ENCODE data around the gene ETV6.
A peak's percentile ranks its signal among the peaks of the same experiment; 100 is the strongest.

The ETV6 gene

GRCh38 chr12:11769723-11770514 is 120.4 kb downstream of the ETV6 start:
- H3K27ac ChIP-seq: no peak overlapping the region
- TF ChIP-seq, protein P1, sequence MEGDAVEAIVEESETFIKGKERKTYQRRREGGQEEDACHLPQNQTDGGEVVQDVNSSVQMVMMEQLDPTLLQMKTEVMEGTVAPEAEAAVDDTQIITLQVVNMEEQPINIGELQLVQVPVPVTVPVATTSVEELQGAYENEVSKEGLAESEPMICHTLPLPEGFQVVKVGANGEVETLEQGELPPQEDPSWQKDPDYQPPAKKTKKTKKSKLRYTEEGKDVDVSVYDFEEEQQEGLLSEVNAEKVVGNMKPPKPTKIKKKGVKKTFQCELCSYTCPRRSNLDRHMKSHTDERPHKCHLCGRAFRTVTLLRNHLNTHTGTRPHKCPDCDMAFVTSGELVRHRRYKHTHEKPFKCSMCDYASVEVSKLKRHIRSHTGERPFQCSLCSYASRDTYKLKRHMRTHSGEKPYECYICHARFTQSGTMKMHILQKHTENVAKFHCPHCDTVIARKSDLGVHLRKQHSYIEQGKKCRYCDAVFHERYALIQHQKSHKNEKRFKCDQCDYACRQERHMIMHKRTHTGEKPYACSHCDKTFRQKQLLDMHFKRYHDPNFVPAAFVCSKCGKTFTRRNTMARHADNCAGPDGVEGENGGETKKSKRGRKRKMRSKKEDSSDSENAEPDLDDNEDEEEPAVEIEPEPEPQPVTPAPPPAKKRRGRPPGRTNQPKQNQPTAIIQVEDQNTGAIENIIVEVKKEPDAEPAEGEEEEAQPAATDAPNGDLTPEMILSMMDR (conservative IDR thresholded peaks at IDR 0.05): no peak

DNA sequence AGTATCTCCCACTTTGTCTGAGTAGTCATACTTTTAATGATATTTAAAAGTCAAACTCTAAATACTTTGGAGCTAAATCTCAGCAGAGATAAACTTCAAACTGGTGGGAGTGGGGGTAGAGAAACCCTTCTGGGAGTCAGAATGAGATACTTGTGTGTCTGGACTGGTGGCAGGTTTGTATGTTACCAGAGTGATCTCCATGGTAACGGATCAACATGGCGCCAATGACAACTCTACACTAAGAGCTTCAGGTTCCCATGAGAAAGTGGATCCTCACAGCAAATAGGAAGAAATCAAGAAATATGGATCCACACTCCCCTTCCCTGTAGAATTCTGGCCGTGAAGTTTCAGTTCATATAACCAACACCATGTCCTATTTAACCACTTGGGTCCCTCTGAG is 121.9 kb downstream of the ETV6 start:
- TF ChIP-seq, protein P1 (conservative IDR thresholded peaks at IDR 0.05): no peak
- H3K27ac ChIP-seq: no peak overlapping the region

DNA sequence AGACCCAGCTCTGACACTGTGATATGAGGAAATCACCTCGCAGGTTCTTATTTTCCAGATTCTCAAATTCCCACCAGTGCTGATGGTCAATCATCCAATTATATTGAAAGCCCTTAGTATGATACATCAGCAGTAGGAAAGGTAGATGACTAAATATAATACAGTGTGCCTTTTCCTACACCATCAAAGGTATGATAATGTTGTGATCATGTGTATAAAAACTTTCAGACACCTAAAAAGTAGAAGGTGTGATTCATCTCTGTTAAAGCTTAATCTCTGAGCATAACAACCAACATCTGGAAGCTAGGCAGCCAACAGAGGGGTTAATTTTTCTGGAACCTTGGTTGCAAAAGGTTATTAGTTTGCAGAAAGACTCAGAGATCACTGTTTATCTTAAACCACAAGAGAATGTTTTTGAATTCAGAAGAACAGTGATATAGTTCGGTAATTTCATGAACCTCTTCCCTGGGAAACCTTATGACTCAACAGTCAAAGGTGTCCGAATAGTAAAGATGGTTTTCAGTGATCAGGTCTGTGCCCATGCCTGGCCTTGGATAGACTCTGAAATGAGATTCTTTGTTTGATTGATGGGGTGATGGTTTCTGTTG is 122.5 kb downstream of the ETV6 start:
- TF ChIP-seq, protein P1 (conservative IDR thresholded peaks at IDR 0.05): no peak
- no peak overlapping the region for H3K27ac ChIP-seq

DNA sequence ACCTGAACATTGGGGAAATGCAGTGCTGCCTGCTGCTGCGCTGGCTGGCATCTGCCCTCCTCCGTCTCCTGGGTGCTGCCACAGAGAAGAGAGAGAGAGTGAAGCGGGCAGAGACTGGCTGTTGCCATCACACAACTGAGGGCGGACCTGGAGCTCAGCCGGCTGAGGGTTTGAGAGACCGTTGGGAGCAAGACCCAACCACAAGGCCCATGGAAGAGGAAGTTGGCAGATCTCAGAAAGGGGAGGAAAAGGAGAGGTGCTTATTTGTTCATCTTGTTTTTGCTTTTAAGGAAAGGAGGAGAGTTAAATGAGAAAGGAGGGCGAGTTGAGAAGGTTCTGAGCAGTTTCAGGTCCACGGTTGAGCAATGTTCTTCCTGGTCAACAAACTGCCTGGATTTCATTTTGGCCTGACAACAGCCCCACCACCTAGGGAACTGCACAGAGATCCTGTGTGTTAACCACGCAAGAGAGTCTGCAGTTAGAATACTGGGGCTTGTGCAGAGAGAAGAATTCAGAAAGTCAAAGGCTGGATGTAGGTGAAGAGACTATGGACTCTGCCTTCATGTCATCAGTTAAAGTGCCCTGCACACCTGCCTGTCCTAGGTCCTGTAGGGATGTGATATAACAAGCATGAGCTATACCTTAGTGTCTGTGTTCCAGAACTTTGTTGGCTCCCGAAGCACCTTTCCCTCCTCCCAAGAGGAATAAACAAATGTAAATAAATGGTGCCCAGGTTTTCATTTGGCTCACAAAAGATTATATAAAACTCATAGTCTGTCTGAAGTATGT is 124.6 kb downstream of the ETV6 start:
- TF ChIP-seq, protein P1 (conservative IDR thresholded peaks at IDR 0.05): no peak
- H3K27ac ChIP-seq: peak overlapping the region; percentile 19; the same call in 1 of the 2 replicates

DNA sequence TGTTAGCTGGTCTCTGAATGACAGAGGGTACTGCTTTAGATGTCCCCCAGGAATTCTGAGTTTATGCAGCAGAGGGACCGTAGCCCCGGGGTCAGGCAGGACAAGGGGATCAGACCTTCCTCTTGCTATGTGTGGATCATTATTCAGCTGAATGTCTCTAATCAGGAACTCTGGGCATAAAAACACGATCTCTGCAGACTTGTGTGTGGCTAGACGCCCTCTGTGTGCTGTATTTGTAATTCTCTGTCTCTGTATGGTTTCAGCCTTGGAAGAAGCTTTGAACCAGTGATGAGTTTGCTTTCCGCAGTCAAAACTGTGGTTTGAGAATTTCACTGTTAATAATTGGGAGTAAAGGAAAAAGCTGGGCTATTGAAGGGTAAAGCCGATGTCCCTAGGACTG is 125.3 kb downstream of the ETV6 start:
- H3K27ac ChIP-seq: peak overlapping the region; percentile 19; the same call in 1 of the 2 replicates
- TF ChIP-seq, protein P1 (conservative IDR thresholded peaks at IDR 0.05): no peak

DNA sequence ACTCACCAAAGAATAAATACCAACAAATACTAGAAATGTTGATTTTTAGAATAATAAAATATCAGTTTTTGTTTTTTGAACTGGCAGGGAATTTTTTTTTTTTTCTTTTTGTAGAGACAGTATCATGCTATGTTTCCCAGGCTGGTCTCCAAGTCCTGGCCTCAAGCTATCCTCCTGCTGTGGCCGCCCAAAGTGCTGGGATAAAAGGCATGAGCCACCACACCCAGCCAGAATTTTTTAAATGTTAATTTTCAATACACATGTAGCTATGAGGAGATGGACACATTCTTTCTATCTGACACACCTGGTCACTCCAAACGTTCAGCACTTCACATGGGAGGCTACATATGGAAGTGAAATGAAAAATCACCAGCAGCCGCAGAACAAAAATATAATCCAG is 126.8 kb downstream of the ETV6 start:
- TF ChIP-seq, protein P1 (conservative IDR thresholded peaks at IDR 0.05): no peak
- H3K27ac ChIP-seq: no peak overlapping the region

GRCh38 chr12:11777451-11777850 is 128.0 kb downstream of the ETV6 start:
- H3K27ac ChIP-seq: no peak overlapping the region
- TF ChIP-seq, protein P1 (conservative IDR thresholded peaks at IDR 0.05): no peak
